Stimulated activated memory B cell treated with anti-CD40 and anti-IgM and Interleukin-4, amounts not matched to agents 10 μg/mL and 1 μg/mL and 100 μg/mL, for 72 hours (primary cell): ENCODE measurements around the gene RASSF8.

Experiments
- ATAC-seq: fragments of 150-1000 bp; cut with Tn5 transposase; 2 replicates; pipeline ENCODE4 v1.10.0; 2021
- H3K27ac Mint-ChIP-seq: one replicate; pipeline ENCODE4 v1.8.0; 2022; ENCODE audit warnings: mild to moderate bottlenecking, mixed read lengths
- H3K27me3 Mint-ChIP-seq: one replicate; pipeline ENCODE4 v1.8.0; 2022; ENCODE audit warnings: mixed read lengths
- H3K36me3 Mint-ChIP-seq: one replicate; pipeline ENCODE4 v1.8.0; 2022; ENCODE audit warnings: mixed read lengths
- H3K4me1 Mint-ChIP-seq: one replicate; pipeline ENCODE4 v1.8.0; 2022; ENCODE audit warnings: mixed read lengths
- H3K4me3 Mint-ChIP-seq: one replicate; pipeline ENCODE4 v1.8.0; 2022; ENCODE audit warnings: mild to moderate bottlenecking, moderate library complexity, mixed read lengths
- H3K9me3 Mint-ChIP-seq: one replicate; pipeline ENCODE4 v1.8.0; 2022; ENCODE audit warnings: mixed read lengths

RASSF8 gene, protein sequence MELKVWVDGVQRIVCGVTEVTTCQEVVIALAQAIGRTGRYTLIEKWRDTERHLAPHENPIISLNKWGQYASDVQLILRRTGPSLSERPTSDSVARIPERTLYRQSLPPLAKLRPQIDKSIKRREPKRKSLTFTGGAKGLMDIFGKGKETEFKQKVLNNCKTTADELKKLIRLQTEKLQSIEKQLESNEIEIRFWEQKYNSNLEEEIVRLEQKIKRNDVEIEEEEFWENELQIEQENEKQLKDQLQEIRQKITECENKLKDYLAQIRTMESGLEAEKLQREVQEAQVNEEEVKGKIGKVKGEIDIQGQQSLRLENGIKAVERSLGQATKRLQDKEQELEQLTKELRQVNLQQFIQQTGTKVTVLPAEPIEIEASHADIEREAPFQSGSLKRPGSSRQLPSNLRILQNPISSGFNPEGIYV

DNA sequence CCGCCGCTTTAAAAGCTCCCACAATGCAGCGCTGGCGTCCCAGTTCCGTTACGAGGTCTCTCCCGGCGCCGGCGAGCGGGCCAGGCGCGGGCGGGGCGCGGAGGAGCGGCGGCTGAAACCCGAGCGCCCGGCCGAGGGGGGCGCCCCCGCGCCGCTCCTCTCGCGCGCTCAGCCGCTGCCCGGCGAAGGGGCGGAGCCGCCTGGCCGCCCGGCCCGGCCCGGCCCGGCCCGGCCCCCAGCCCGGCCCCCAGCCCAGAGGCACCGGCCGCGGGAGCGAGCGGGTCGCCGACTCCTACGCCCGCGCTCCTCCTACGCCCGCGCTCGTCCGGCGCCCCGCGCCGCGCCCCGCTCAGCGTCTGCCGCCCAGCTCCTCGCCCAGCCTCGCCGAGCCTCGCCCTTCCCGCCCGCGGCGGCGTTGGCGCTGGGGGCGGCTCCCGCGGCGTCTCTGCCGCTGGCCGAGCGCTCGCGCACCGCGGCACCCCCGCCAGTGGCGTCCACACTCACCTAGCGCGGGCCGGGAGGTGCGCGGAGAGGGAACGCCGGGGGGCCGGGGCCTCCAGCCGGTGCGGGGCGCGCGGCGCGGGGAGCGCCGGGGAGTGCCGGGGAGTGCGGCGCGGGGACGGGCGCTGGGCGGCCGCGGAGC is at the start of gene RASSF8:
TSS of gene RASSF8 (plus strand) at position 255 of the 643 bp plus-strand sequence. CDS start 96,662 bp downstream, outside the sequence.
- peak; percentile 89 for ATAC-seq
- H3K9me3 Mint-ChIP-seq = no peaks in the 10 kb centered on the region
- H3K36me3 Mint-ChIP-seq = no peaks in the 10 kb centered on the region
- peaks cover 16% of the 10 kb centered on the region for H3K4me1 Mint-ChIP-seq
- peak within 1 kb of the TSS; percentile 57 for H3K27ac Mint-ChIP-seq
- peak within 1 kb of the TSS; percentile 88 for H3K4me3 Mint-ChIP-seq
- H3K27me3 Mint-ChIP-seq = peaks cover 36% of the 10 kb centered on the region

DNA sequence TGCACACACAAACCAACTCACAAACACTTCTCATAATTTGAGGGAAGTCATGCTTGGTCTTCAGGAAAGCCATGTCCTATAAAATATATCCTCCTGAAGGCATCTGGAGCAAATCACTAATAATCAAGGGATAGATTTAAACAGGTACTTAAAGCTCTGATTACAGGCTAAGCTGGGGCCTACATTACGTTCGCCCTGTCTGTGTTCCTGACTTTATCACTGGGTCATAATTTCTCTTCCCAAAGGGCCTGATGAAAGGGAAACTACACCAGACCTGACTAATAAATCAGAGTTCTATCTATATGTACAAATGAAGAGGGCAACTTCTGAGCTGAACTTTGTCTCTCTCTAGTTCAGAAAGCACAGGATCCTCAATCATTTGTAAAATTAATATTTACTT is 43.9 kb upstream of the RASSF8 start:
- no peak overlapping the region for H3K27ac Mint-ChIP-seq
- H3K36me3 Mint-ChIP-seq = no peaks in the 10 kb centered on the region
- no peaks in the 10 kb centered on the region for H3K4me1 Mint-ChIP-seq
- peaks cover 40% of the 10 kb centered on the region for H3K27me3 Mint-ChIP-seq
- ATAC-seq = no peak
- H3K9me3 Mint-ChIP-seq = peaks cover 2% of the 10 kb centered on the region
- no peak overlapping the region for H3K4me3 Mint-ChIP-seq

DNA sequence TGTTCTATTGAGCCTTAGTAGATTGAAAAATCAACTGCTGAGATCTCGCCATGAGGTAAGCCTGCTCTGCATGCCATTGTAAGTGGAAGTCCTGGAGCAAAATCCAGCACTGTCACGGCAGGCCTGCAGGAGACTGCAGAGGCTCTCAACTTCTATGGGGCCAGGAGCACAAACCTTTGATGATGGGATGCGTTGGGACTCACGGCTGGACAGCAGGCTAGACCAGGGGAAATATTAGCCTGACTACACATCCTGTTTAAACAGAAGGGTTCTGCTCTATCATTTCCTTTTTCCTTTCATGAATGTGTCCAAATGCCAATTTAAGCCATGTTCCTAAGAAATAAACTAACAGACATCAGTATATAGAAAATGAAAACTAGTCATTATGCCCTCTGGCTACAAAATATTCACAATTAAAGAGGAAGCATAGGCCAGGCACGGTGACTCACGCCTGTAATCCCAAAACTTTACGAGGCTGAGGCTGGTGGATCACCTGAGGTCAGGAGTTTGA is 33.9 kb upstream of the RASSF8 start:
- Mint-ChIP-seq H3K4me1 (no peaks in the 10 kb centered on the region), H3K4me3 (no peak overlapping the region), H3K9me3 (peaks cover 3% of the 10 kb centered on the region), H3K27ac (no peak overlapping the region), H3K27me3 (peaks cover 10% of the 10 kb centered on the region), H3K36me3 (no peaks in the 10 kb centered on the region)
- no peak for ATAC-seq

DNA sequence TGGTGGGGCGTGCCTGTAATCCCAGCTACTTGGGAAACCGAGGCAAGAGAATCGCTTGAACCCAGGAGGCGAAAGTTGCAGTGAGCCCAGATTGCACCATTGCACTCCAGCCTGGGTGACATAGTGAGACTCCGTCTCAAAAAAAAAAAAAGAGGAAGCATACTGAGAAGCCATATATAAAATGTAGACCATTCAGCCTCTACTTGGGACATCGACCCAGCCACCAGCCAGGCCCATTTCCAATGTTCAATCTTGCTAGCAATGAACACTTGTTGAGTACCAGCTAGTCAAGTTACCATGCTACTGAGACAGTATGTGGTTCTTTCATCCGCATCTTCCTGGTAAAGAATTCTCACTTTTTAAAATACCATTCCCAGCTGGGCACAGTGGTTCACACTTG is 33.4 kb upstream of the RASSF8 start:
- H3K27ac Mint-ChIP-seq = no peak overlapping the region

DNA sequence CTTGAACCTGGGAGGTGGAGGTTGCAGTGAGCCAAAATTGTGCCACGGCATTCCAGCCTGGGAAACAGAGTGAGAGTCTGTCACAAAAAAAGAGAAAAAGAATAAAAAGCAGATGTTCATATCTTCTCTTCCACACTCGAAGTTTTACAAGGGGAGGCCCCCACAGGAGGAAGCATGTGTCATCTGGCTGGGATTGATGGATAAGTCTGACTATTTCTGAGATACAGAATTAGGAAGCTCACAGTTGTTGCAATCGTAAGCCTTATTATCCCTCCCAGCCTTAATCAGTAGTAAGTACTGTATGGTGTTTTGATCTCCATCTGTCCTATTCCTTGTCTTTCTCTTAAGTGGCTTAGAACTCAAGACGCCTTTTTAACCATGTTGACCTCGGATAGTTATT is 31.9 kb upstream of the RASSF8 start:
- no peak overlapping the region for H3K4me3 Mint-ChIP-seq
- H3K27me3 Mint-ChIP-seq = peaks cover 30% of the 10 kb centered on the region
- peaks cover 3% of the 10 kb centered on the region for H3K9me3 Mint-ChIP-seq
- ATAC-seq = no peak
- H3K4me1 Mint-ChIP-seq = no peaks in the 10 kb centered on the region
- no peak overlapping the region for H3K27ac Mint-ChIP-seq
- no peaks in the 10 kb centered on the region for H3K36me3 Mint-ChIP-seq

More for the DNA sequence above, 33.4 kb upstream of the RASSF8 start:
- Mint-ChIP-seq H3K36me3 (no peaks in the 10 kb centered on the region), H3K4me1 (no peaks in the 10 kb centered on the region), H3K27me3 (peaks cover 16% of the 10 kb centered on the region), H3K4me3 (no peak overlapping the region), H3K9me3 (peaks cover 3% of the 10 kb centered on the region)
- ATAC-seq = no peak

DNA sequence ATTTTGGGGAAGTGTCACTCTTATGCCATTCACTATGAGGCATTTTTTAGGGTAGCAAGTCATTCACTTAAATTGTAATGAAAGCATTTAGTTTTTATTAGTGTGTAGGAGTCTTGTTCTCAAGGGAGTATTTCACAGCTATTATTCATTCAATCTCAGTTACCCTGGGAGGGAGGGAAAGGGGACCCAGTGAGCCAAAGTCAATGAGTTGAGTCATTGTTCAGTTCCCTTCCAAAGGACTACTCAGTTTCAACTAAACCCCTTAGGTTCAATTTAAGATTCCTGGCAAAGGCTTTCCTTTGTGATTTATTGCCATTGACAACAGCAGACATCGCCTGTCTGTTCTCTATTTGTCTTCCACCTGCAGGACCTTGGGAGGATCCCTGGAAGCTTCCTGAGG is 29.3 kb upstream of the RASSF8 start:
- H3K27me3 Mint-ChIP-seq = peaks cover 46% of the 10 kb centered on the region
- peaks cover 3% of the 10 kb centered on the region for H3K9me3 Mint-ChIP-seq
- H3K4me1 Mint-ChIP-seq = no peaks in the 10 kb centered on the region
- no peaks in the 10 kb centered on the region for H3K36me3 Mint-ChIP-seq
- H3K27ac Mint-ChIP-seq = no peak overlapping the region
- no peak overlapping the region for H3K4me3 Mint-ChIP-seq
- ATAC-seq = no peak

DNA sequence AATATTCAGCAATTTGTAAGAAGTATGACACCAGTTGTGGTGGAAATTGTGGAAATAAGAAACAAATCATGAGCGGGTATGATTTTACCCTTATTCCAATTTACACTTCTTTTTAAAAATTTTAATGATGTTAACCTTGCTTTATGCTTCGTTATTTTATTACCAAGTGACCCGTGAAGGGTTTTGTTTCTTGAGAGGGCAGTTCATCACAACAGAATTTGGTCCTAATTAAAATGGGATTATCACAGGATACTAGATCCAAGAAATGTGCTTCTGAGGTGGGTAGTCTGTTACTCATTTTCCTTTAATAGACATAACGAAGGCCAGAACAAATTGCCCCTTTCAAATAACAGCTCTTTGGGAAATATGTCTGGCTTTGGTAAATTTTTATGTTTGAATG is 25.5 kb upstream of the RASSF8 start:
- ATAC-seq = no peak
- H3K4me3 Mint-ChIP-seq = no peak overlapping the region
- no peaks in the 10 kb centered on the region for H3K9me3 Mint-ChIP-seq
- no peaks in the 10 kb centered on the region for H3K4me1 Mint-ChIP-seq
- H3K36me3 Mint-ChIP-seq = no peaks in the 10 kb centered on the region
- peaks cover 38% of the 10 kb centered on the region for H3K27me3 Mint-ChIP-seq
- H3K27ac Mint-ChIP-seq = no peak overlapping the region

DNA sequence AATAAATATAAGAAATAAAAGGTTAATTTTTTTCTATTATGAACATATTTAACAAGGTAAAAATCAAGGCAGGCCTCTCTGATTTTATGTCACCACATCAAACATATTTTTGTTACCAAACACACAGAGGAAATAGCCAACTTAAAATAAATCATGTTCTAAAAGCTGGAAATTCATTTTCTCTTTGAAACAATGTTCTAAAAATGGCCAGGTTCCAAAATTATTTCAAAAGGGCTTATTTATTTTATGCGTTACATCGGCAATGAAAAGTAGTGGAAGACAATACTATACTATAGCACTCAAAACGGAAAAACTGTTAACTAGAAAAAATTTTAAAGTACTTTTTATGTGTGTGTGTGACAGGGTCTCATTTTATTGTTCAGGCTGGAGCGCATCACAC is 24.0 kb upstream of the RASSF8 start:
- H3K4me3 Mint-ChIP-seq = no peak overlapping the region
- ATAC-seq = no peak
- no peaks in the 10 kb centered on the region for H3K9me3 Mint-ChIP-seq
- no peaks in the 10 kb centered on the region for H3K36me3 Mint-ChIP-seq
- H3K27me3 Mint-ChIP-seq = peaks cover 36% of the 10 kb centered on the region
- no peak overlapping the region for H3K27ac Mint-ChIP-seq
- no peaks in the 10 kb centered on the region for H3K4me1 Mint-ChIP-seq

DNA sequence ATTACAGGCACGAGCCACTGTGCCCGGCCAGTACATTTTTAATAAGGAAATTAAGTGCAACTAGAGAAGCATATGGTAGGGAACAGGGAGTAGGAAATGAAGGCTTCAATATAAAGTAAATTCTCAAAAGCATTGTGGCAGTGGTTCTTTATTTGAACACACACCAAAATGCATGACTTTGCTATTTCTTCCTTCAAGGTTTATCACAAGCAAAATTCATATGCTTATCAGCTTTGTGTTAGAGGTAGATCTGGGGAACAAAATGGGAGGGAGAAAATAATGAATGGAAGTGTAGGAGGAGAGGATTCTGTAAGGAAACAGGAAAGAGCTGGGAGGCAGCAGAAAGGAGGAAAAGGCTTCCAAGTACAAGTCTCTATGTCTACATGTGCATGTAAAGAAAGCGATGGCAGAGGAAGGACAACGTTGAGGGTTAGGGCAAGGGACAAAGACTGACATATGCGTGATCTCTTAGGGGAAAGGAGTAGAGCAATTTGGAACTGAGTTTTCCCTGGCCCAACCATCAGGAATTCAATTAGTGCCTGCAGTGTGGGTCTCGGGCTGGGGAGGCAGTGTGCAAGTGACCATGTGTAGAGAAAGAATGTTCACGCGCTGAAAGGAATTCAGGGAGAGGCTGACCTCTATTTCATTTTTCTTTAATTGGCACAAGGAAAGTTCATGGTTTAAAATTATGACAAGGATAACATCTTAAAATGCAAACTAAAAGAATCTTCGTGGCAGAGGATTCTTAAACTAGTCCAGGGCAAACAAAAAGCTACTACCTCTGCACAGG is 22.9 kb upstream of the RASSF8 start:
- peaks cover 4% of the 10 kb centered on the region for H3K4me1 Mint-ChIP-seq
- H3K9me3 Mint-ChIP-seq = no peaks in the 10 kb centered on the region
- ATAC-seq = no peak
- H3K27me3 Mint-ChIP-seq = peaks cover 33% of the 10 kb centered on the region
- H3K27ac Mint-ChIP-seq = no peak overlapping the region
- H3K36me3 Mint-ChIP-seq = no peaks in the 10 kb centered on the region
- H3K4me3 Mint-ChIP-seq = no peak overlapping the region

DNA sequence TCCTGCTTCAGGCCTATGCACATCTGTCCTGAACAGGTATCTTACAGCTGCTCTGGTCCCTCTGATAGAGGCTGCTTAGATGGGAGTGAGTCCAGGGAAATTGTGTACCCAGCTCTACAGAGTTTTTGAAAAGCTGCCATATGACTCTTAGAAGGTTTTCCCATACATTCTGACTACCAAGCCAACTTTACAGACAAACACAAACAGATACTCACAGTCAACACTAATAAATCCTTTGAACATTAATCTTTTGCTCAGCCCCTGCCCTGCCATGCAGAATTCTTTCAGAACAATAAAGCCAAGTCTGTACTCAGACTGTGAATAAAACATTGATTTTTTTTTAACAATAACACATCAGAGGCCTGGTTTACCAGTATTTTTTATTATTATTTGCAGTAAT is 21.4 kb upstream of the RASSF8 start:
- Mint-ChIP-seq H3K4me1 (peaks cover 11% of the 10 kb centered on the region), H3K27ac (no peak overlapping the region), H3K9me3 (no peaks in the 10 kb centered on the region), H3K36me3 (no peaks in the 10 kb centered on the region), H3K4me3 (no peak overlapping the region), H3K27me3 (peaks cover 23% of the 10 kb centered on the region)
- no peak for ATAC-seq

DNA sequence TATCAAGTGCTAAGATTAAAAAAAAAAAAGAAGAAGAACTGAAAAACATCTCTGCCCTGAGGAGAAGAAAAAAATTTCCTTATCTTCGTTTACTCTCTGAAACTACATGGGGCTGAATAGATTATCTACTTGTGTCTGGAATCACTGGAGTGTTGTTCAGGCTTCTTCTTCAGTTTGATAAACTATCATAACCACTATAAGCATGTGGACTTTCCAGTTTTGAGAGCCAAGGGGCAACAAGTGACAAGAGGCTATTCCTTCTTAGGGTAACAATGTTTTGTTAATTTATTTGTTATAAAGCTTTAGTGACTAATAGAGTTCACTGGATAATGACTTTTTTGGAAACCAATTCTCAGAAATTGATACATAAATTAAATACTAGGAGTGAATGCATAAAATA is 19.9 kb upstream of the RASSF8 start:
- Mint-ChIP-seq H3K9me3 (no peaks in the 10 kb centered on the region), H3K4me1 (peaks cover 11% of the 10 kb centered on the region)
- no peak for ATAC-seq

DNA sequence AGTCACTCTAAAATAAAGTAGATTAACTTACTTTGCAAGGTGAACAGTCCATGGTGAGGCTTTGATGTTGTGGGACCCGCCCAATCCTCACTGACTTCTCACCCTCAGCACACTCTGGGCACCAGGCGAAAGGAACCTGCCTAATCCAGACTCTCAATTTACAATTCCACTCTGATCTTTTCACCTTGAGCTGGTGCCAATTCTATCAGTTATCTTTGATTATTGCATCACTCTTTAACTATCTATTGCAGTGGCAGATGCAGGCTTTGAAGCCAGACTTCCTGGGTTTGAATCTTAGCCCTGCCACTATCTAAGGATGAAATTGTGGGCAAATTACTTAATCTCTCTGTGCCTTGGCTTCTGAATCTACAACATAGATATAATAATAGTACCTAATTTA is 18.9 kb upstream of the RASSF8 start:
- ATAC-seq = no peak
- Mint-ChIP-seq H3K4me3 (no peak overlapping the region), H3K27me3 (peaks cover 13% of the 10 kb centered on the region), H3K9me3 (no peaks in the 10 kb centered on the region), H3K36me3 (no peaks in the 10 kb centered on the region), H3K27ac (no peak overlapping the region), H3K4me1 (peaks cover 11% of the 10 kb centered on the region)

More for the DNA sequence above, 19.9 kb upstream of the RASSF8 start:
- no peaks in the 10 kb centered on the region for H3K36me3 Mint-ChIP-seq
- peaks cover 16% of the 10 kb centered on the region for H3K27me3 Mint-ChIP-seq
- no peak overlapping the region for H3K4me3 Mint-ChIP-seq
- H3K27ac Mint-ChIP-seq = no peak overlapping the region

DNA sequence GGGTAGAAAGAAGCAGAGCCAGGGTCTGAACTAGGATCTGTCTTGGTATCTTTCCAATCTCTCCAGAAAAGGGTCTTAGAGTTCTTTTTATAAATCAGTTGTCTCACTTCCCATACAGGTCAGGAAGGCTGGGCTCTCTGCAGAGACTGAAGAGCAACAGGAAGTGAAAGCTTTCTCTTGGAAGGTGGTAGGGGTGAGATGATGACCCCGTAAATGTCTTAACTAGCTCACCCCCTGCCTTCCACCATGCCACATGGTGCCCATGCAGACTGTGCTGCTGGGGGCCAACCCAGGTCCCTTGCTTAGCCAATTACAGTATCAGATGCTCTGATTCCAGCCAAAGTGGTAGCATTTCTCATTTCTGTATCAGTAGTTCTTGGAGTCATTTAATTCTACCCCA is 17.6 kb upstream of the RASSF8 start:
- peaks cover 11% of the 10 kb centered on the region for H3K4me1 Mint-ChIP-seq
- H3K36me3 Mint-ChIP-seq = no peaks in the 10 kb centered on the region
- H3K9me3 Mint-ChIP-seq = no peaks in the 10 kb centered on the region
- ATAC-seq = peak; percentile 82
- peaks cover 13% of the 10 kb centered on the region for H3K27me3 Mint-ChIP-seq
- no peak overlapping the region for H3K27ac Mint-ChIP-seq
- no peak overlapping the region for H3K4me3 Mint-ChIP-seq

DNA sequence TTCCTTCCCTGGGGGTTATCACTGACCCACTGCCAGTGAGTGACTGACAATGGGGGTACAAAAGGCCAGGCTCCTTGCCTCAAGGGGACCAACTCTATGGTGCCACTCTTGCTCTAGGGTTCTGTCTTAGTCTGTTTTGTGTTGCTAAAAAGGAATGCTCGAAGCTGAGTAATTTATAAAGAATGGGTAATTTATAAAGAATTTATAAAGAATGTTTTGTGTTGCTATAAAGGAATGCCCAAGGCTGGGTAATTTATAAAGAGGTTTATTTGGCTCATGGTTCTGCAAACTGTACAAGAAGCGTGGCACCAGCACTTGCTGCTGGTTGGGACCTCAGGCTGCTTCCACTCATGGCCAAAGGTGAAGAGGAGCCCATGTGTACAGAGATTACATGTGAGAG is 15.8 kb upstream of the RASSF8 start:
- H3K27me3 Mint-ChIP-seq = peaks cover 13% of the 10 kb centered on the region
- no peak for ATAC-seq
- H3K9me3 Mint-ChIP-seq = no peaks in the 10 kb centered on the region
- H3K27ac Mint-ChIP-seq = no peak overlapping the region
- no peaks in the 10 kb centered on the region for H3K36me3 Mint-ChIP-seq
- H3K4me3 Mint-ChIP-seq = no peak overlapping the region
- H3K4me1 Mint-ChIP-seq = peaks cover 11% of the 10 kb centered on the region

DNA sequence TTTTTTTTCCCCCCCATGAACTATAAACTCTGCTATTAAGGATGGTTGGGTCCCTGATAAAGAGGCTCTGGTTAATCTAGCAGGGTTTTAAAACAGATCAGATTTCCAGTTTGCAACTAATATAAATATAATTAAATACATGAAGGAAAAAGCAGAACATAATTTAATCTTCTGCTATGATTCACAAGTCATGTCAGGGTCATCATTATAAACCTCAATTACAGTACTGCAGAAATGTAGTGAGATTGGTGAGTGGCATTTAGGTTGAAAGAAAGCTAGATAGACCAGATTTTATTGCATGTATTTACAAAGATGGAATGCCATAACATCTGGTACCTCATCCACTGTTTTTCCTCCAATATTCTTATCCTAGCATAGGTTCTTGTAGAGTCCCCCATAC is 14.5 kb upstream of the RASSF8 start:
- H3K9me3 Mint-ChIP-seq = no peaks in the 10 kb centered on the region
- H3K27ac Mint-ChIP-seq = no peak overlapping the region
- no peak overlapping the region for H3K4me3 Mint-ChIP-seq
- H3K36me3 Mint-ChIP-seq = no peaks in the 10 kb centered on the region
- H3K27me3 Mint-ChIP-seq = peaks cover 13% of the 10 kb centered on the region
- peaks cover 11% of the 10 kb centered on the region for H3K4me1 Mint-ChIP-seq
- ATAC-seq = no peak
